ENCODE measurements around the gene FUT7. TPM values are rescaled to one million over a fixed set of nuclear protein-coding genes. Genes with fewer than 3 reads are reported as not detected.

Gene FUT7
- total RNA-seq, 1 experiment from 2014 or later: not detected

DNA sequence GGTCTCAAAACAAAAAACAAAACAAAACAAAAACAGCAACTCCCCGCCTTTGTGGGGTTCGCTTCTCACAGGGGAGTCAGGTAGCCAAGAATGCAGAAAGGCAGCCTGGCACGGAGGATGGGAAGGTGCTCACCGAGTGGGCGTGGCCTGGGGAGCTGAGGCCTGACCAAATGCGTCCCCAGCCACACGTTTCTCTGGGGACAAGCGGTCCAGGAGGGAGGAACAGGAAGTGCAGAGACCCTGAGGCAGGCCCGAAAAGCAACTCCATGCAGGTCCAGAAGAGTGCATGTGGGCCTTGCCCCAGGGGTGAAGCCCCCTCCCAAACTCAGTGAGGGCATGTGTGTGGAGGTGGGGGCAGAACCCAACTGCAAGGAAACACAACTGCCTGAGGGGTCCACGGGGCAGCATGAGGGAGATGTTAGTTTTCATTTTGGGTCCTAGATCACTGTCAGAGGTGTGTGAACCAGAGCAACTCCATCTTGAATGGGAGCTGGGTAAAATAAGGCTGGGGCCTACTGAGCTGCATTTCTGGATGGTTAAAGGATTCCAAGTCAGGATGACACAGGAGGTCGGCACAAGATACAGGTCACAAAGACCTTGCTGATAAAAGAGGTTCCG, 42.9 kb upstream of the FUT7 start:
- Histone ChIP-seq H3K9me2 (ENCODE audit: insufficient read depth) (no peaks in the 10 kb centered on the region), H3K36me3 (ENCODE audit: control insufficient read depth in 1 of 2, insufficient read depth in 2 of 2, low read length in 2 of 2) (0 out of 4 replicates have a peak, but pooled peaks cover 0 to 8% of the 10 kb centered on the region in 2 experiments), H3K4me1 (ENCODE audit: control insufficient read depth in 1 of 2, insufficient read depth in 2 of 2, low read length in 2 of 2) (peaks cover 19 to 43% of the 10 kb centered on the region in 2 experiments), H2AFZ (ENCODE audit: low read depth, low read length, poor library complexity, severe bottlenecking) (no peak overlapping the region), H3K27ac (ENCODE audit: low read depth, low read length) (no peak overlapping the region; the same call in 1 of the 2 replicates), H3K4me2 (ENCODE audit: low read length) (no peak overlapping the region), H3K9me3 (ENCODE audit: control insufficient read depth in 1 of 2, insufficient read depth in 1 of 2, low read depth in 1 of 2, low read length in 2 of 2) (no peaks in the 10 kb centered on the region), H3K9ac (ENCODE audit: low read length) (no peak overlapping the region), H3K4me3 (replicated peaks in 1 of 2; ENCODE audit: low read depth in 1 of 2, low read length in 2 of 2) (no peak overlapping the region), H3K27me3 (ENCODE audit: insufficient read depth, low read length) (no peaks in the 10 kb centered on the region), H3K79me2 (ENCODE audit: insufficient read depth, low read length) (peaks cover 7% of the 10 kb centered on the region; the same call in 1 of the 2 replicates), H4K20me1 (ENCODE audit: insufficient read depth) (no peaks in the 10 kb centered on the region)
- DNase-seq (ENCODE audit: low read depth, low spot score) (no peak), ATAC-seq (no peak)
- no TSS peak for BruUV-seq (replicated peaks)
- CTCF ChIA-PET: no interaction called here
- no peak for TF ChIP-seq CBX3 (IDR thresholded peaks at IDR 0.05; ENCODE audit: low read depth)
- TF ChIP-seq, protein P1, sequence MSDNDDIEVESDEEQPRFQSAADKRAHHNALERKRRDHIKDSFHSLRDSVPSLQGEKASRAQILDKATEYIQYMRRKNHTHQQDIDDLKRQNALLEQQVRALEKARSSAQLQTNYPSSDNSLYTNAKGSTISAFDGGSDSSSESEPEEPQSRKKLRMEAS (IDR thresholded peaks at IDR 0.05): no peak
- intact Hi-C loops (cut with micrococcal nuclease): no loop called here
- RAD21 ChIA-PET (ENCODE audit: low non-redundant PET in 1 of 2, low total read pairs in 2 of 2, uncharacterized antibody in 2 of 2, unreplicated experiment in 2 of 2): no interaction called here
- POLR2A ChIA-PET: no interaction called here

DNA sequence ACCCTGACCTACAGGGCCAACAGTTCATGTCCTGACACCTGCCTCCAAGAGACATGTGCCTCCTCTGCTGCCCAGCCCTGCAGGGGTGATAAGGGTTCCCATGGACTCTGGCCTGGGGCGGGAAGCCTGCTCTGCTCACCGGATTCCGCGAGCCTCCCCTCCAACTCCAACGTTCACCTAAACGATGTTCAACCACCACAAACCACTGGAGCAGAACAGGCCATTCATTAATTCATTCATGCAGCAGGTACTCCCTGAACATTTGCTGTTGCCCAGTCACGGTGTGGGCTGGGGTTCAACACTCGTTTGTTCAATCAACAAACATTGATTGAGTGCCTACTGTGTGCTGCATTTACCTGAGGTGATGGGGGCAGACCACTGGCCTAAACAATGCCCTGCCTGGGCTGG, 42.1 kb upstream of the FUT7 start:
- H3K4me3 ChIP-seq (replicated peaks in 1 of 2; ENCODE audit: low read depth in 1 of 2, low read length in 2 of 2): no peak overlapping the region
- H3K27me3 ChIP-seq (ENCODE audit: insufficient read depth, low read length): no peaks in the 10 kb centered on the region
- no peak overlapping the region for H3K9ac ChIP-seq (ENCODE audit: low read length)
- H3K79me2 ChIP-seq (ENCODE audit: insufficient read depth, low read length): peaks cover 15% of the 10 kb centered on the region
- no TSS peak for BruUV-seq (replicated peaks)
- H2AFZ ChIP-seq (ENCODE audit: low read depth, low read length, poor library complexity, severe bottlenecking): no peak overlapping the region
- peaks cover 20 to 46% of the 10 kb centered on the region in 2 experiments for H3K4me1 ChIP-seq (ENCODE audit: control insufficient read depth in 1 of 2, insufficient read depth in 2 of 2, low read length in 2 of 2)
- H3K9me3 ChIP-seq (ENCODE audit: control insufficient read depth in 1 of 2, insufficient read depth in 1 of 2, low read depth in 1 of 2, low read length in 2 of 2): no peaks in the 10 kb centered on the region
- POLR2A ChIA-PET: no interaction called here
- 0 out of 4 replicates have a peak, but pooled peaks cover 0 to 4% of the 10 kb centered on the region in 2 experiments for H3K36me3 ChIP-seq (ENCODE audit: control insufficient read depth in 1 of 2, insufficient read depth in 2 of 2, low read length in 2 of 2)
- H3K27ac ChIP-seq (ENCODE audit: low read depth, low read length): no peak overlapping the region
- intact Hi-C loops (cut with micrococcal nuclease): no loop called here
- H3K9me2 ChIP-seq (ENCODE audit: insufficient read depth): no peaks in the 10 kb centered on the region
- CTCF ChIA-PET: no interaction called here
- no peak overlapping the region for H3K4me2 ChIP-seq (ENCODE audit: low read length)
- H4K20me1 ChIP-seq (ENCODE audit: insufficient read depth): no peaks in the 10 kb centered on the region
- RAD21 ChIA-PET (ENCODE audit: low non-redundant PET in 1 of 2, low total read pairs in 2 of 2, uncharacterized antibody in 2 of 2, unreplicated experiment in 2 of 2): no interaction called here
- no peak for ATAC-seq
- no peak for DNase-seq (ENCODE audit: low read depth, low spot score)
- TF ChIP-seq SIN3A (IDR thresholded peaks at IDR 0.05; ENCODE audit: low read depth) (no peak), JUND (IDR thresholded peaks at IDR 0.05) (no peak), EGR1 (IDR thresholded peaks at IDR 0.05; ENCODE audit: low read depth) (no peak), ZFX (IDR thresholded peaks at IDR 0.05) (no peak), CBX3 (IDR thresholded peaks at IDR 0.05; ENCODE audit: low read depth) (no peak), SRF (IDR thresholded peaks at IDR 0.05; ENCODE audit: low read depth) (no peak), SP1 (IDR thresholded peaks at IDR 0.05; ENCODE audit: low read depth) (no peak), FOSL1 (IDR thresholded peaks at IDR 0.05; ENCODE audit: low read depth) (no peak), CEBPB (IDR thresholded peaks at IDR 0.05; ENCODE audit: low read depth) (no peak), RAD21 (IDR thresholded peaks at IDR 0.05; ENCODE audit: low read depth) (no peak), ELF1 (IDR thresholded peaks at IDR 0.05; ENCODE audit: borderline replicate concordance, low read depth) (no peak), POLR2A (IDR thresholded peaks at IDR 0.05; ENCODE audit: borderline replicate concordance, extremely low read depth, insufficient read depth, insufficient read length) (no peak), ZNF274 (IDR thresholded peaks at IDR 0.05; ENCODE audit: low read depth, low read length) (no peak)
- TF ChIP-seq, protein P1 (IDR thresholded peaks at IDR 0.05): no peak
- TF ChIP-seq, protein P2, sequence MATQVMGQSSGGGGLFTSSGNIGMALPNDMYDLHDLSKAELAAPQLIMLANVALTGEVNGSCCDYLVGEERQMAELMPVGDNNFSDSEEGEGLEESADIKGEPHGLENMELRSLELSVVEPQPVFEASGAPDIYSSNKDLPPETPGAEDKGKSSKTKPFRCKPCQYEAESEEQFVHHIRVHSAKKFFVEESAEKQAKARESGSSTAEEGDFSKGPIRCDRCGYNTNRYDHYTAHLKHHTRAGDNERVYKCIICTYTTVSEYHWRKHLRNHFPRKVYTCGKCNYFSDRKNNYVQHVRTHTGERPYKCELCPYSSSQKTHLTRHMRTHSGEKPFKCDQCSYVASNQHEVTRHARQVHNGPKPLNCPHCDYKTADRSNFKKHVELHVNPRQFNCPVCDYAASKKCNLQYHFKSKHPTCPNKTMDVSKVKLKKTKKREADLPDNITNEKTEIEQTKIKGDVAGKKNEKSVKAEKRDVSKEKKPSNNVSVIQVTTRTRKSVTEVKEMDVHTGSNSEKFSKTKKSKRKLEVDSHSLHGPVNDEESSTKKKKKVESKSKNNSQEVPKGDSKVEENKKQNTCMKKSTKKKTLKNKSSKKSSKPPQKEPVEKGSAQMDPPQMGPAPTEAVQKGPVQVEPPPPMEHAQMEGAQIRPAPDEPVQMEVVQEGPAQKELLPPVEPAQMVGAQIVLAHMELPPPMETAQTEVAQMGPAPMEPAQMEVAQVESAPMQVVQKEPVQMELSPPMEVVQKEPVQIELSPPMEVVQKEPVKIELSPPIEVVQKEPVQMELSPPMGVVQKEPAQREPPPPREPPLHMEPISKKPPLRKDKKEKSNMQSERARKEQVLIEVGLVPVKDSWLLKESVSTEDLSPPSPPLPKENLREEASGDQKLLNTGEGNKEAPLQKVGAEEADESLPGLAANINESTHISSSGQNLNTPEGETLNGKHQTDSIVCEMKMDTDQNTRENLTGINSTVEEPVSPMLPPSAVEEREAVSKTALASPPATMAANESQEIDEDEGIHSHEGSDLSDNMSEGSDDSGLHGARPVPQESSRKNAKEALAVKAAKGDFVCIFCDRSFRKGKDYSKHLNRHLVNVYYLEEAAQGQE (IDR thresholded peaks at IDR 0.05; ENCODE audit: low read depth): no peak
- TF ChIP-seq, protein P3, sequence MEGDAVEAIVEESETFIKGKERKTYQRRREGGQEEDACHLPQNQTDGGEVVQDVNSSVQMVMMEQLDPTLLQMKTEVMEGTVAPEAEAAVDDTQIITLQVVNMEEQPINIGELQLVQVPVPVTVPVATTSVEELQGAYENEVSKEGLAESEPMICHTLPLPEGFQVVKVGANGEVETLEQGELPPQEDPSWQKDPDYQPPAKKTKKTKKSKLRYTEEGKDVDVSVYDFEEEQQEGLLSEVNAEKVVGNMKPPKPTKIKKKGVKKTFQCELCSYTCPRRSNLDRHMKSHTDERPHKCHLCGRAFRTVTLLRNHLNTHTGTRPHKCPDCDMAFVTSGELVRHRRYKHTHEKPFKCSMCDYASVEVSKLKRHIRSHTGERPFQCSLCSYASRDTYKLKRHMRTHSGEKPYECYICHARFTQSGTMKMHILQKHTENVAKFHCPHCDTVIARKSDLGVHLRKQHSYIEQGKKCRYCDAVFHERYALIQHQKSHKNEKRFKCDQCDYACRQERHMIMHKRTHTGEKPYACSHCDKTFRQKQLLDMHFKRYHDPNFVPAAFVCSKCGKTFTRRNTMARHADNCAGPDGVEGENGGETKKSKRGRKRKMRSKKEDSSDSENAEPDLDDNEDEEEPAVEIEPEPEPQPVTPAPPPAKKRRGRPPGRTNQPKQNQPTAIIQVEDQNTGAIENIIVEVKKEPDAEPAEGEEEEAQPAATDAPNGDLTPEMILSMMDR (IDR thresholded peaks at IDR 0.05 in 2 of 3, conservative IDR thresholded peaks at IDR 0.05 in 1 of 3; ENCODE audit: borderline replicate concordance in 1 of 3, insufficient read depth in 1 of 3, low read depth in 2 of 3, low read length in 2 of 3): no peak
